ENCODE measurements around the gene SMIM32. TPM values are rescaled to one million over a fixed set of nuclear protein-coding genes. Genes with fewer than 3 reads are reported as not detected.

The SMIM32 gene
- total RNA-seq, 1 donor from 2014 or later, result not detected

GRCh38 chr5:136207631-136208030 lies 14.7 kb upstream of the SMIM32 start:
- peak; percentile 62 for DNase-seq (ENCODE audit: low spot score)

DNA sequence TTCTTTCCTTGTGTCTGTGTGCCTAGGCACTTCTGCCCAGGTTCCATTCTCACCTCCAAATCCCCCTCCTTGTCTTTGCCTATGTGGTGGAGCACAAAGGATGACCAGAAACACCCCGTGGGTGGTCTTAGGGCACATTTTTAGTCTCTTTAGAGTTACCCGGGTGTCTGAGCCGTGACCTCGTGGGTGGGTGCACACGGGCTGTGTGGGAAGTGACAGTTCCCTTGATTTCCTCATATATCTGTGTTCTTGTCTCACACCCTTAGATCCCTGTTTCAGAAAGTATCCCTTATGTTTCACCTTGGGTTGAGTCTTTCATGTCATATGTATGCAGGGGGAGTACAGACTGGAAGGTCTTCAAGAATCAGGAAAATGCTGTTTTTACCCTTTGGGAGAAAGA lies 13.4 kb upstream of the SMIM32 start:
- DNase-seq (ENCODE audit: low spot score), result no peak

- DNase-seq (ENCODE audit: low spot score), result no peak
These were observed 13.0 kb upstream of the SMIM32 start for GRCh38 chr5:136205941-136206340.

GRCh38 chr5:136205061-136205702 lies 12.2 kb upstream of the SMIM32 start:
- DNase-seq (ENCODE audit: low spot score), result no peak

DNA sequence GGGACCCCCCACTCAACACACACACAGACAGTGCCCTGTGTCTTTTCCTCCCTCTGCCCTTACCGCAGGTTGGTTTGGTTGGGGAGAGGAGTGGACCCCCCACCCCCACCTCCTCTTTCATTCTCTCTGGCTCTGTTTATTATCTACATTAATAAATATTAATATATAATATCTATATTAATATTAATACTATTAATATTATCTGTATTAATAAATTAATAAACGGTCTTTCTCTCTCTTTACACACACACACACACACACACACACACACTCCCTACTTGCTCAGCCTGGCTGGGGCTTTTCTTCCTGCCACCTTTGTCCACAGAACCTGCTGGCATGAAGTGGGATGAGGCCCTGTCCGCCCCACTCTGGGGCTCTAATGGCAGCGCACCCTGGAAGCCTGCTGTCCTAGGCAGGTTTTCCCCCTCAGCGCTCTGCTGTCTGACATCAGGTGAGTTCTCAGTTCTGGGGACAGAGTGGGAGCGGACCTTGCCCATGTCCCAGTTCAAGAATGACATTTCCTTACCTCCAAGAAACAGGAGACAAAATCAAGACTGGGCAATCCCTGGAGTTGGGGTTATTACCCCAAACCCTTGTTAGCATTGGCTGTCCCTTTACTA lies 10.5 kb upstream of the SMIM32 start:
- DNase-seq (ENCODE audit: low spot score), result peak; percentile 81

DNA sequence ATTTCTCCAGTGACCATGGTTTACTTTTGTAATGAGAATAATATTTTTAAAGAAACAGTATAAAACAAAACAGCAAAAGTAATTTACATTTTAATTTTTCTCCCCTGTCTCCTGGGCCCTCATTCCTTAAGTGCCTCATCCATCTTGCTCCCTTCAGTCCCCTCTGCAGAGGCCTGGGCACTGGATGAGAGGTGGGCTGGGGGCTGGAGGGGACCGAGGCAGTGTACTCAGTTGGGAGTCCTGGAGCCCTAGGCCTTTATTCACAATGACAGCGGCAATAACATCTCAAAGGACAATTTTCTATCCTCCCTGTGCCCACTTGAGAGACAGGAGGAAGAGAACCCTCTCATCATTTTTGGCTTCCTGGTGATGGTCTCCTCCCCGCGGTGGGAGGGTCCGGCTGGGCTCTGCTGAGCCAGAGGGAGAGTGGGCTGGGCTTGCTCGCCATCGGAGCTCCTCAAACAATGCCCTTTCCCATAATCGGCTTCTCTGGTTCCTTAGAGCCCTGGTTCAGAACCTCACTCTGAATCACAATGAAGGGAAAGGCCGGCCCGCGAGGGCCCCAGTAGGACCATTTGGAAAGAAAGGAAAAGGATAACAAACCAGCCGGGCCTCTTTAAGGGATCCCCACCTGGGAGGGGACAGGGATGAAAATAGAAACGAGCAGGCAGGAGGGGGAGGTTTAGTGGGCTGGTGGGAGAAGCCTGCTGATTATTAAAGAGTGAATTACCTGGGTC lies 9.7 kb upstream of the SMIM32 start:
- no peak for DNase-seq (ENCODE audit: low spot score)

GRCh38 chr5:136201870-136202269 lies 8.9 kb upstream of the SMIM32 start:
- no peak for DNase-seq (ENCODE audit: low spot score)

DNA sequence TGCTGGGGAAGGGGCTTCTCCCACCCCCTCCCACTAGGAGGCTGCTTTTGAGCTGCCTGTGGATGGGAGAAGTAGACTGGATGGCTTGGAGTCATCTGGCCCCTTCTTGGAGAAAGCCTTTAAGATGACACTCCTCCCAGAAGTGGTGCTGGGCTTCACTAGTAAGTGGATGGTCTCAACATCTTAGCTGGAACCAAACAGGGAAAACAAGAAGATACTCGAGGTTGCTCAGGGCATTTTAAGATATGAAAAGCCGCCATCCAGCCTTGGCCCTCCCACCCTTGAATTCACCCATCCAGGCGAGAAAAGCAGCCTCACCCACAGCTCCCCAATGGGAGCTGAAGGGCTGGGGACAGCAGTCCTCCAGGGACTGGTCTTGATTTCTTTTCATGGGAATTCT lies 7.8 kb upstream of the SMIM32 start:
- no peak for DNase-seq (ENCODE audit: low spot score)

GRCh38 chr5:136200130-136200529 lies 7.2 kb upstream of the SMIM32 start:
- DNase-seq (ENCODE audit: low spot score), result no peak

GRCh38 chr5:136199408-136199807 lies 6.4 kb upstream of the SMIM32 start:
- DNase-seq (ENCODE audit: low spot score), result peak; percentile 82

- DNase-seq (ENCODE audit: low spot score), result peak; percentile 75
These were observed 5.5 kb upstream of the SMIM32 start for GRCh38 chr5:136198453-136198852.

DNA sequence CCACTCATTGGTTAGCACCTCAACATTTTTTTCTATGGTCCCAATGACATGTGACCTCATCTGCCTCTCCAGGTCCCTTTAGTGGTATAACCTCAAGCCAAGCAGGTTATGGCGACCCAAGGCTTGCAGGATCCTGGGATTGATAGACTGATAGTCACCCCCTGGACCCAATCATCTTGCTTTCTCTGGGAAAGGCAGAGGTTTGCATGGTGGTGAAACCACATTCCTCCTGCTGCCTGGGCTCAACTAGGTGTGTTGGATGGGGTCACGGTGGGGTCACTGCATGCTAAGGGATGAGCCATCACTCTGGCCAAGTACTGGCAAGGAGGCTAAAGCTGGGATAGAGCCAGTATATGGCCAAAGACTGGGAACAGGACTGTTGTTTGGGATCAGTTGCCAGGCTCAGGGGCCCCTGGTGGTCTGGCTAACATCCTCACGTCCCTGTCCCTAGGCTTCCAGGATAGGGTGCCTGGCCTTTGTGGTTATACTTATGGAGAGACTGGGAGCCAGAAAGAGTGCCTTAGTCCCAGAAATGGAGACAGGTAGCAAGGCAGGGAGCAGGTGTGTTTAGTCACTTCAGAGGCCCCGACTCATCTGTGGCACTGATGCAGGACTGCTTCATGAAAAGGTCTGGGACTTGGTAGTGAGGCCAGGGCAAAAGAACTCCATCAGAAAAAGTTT lies 4.6 kb upstream of the SMIM32 start:
- no peak for DNase-seq (ENCODE audit: low spot score)

DNA sequence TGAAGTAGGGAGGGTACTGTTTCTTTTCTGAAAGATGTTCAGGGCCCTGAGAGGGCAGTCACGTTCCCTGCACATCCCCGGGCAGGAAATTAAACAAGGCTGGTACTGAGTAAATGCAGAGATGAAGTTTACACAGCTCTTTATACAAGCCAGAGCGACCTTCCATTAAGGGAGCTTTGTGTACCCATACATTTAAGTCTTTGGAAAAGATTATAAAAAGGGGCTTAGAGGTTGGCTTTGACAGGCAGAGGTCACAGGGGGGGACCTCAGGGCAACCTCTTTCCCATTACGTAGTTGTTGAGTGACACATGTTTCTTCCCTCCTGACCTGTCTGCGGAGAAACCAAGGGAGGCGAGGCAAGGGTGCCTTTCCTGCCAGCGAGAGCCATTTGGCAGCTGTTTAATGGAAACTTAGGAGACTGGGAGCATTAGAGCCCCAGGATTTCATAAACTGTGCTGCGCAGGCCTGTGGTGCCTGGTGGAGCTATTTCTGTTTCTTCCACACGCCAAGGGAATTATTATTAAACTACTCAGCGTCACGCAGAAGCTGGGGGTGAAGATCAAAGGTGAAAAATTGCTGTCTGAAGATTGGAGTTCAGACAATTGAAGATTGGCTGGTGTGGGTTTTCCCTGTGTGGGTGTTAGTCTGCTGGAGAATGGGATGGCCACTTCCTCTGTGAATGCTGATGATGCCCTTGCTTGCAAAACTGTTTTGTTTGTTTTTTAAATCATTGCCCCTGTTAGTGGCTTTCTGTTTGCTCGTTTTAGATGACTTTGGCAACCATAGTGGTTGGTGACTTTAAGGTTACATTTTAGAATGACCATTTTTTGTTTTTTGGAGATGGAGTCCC lies 3.2 kb upstream of the SMIM32 start:
- DNase-seq (ENCODE audit: low spot score), result no peak

- no peak for DNase-seq (ENCODE audit: low spot score)
These were observed 1.6 kb upstream of the SMIM32 start for GRCh38 chr5:136194576-136194975.

DNA sequence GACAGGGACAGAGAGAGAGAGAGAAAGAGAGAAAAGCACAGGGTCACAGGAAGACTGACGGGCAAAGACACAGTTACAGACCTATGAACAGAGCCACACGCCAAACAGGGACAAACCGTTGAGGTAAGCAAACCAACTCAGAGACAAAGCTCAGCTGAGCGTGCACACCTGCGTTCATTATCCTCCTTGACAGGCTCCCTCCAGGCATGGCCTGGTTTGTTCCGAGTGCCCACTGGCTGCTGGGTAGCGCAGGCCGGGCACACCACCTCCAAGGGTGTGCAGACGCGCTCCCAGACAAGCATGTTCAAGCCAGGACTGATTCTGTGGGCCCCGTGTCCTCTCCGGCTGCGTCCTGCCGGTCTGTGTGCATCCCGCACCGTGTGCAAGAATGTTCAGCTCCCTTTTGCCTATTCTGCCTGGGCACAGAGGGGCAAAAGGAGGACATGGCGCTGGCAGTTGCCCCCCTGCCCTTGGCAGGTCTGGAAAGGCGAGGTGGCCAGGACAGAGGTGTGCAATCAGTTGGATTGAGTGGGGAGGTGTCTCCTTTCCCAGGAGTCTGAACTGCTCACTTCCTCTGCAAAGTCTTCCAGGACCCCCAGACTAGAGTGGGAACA lies 467 bp upstream of the SMIM32 start:
- peak; percentile 62 for DNase-seq (ENCODE audit: low spot score)

DNA sequence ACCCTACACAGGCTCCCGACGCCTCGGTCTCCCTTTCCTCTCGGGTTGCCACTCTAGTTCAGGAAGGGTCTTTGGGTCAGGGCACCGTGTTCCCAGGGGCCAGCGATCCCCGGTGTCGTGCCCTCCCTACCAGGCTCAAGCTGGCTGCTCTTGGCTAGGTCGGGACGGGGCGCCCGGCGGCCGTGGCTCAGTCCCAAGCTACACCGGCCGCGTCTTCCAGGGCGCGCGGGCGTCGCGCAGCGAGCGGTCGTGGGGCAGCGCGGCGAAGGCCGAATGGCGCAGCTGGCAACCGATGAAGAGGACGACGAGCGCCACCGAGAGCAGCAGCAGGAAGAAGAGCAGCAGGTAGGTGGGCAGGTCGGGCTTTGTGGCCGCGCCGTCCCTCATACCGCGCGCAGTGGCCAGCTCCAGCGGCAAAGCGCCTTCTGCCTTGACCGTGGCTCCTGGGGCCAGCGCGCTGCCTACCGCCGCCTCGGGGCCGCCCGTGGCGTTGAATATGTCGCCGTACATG lies 892 bp downstream of the SMIM32 start:
- peak; percentile 74 for DNase-seq (ENCODE audit: low spot score)

- peak; percentile 79 for DNase-seq (ENCODE audit: low spot score)
These were observed 1.5 kb downstream of the SMIM32 start for GRCh38 chr5:136191304-136192014.

- peak; percentile 78 for DNase-seq (ENCODE audit: low spot score)
These were observed 2.1 kb downstream of the SMIM32 start for GRCh38 chr5:136190904-136191303.

- DNase-seq (ENCODE audit: low spot score), result no peak
These were observed 2.8 kb downstream of the SMIM32 start for GRCh38 chr5:136190091-136190720.
